Measurements from ENCODE around the gene CACNA2D3.

The CACNA2D3 gene

GRCh38 chr3:54164192-54164975, 42.0 kb downstream of the CACNA2D3 start:
- H2AFZ ChIP-seq: no peak overlapping the region
- H3K4me3 ChIP-seq (ENCODE audit: low read depth, low read length): no peak overlapping the region
- no peak overlapping the region for H3K27ac ChIP-seq
- H3K79me2 ChIP-seq: no peaks in the 10 kb centered on the region
- no peaks in the 10 kb centered on the region for H3K36me3 ChIP-seq (ENCODE audit: control insufficient read depth, insufficient read depth, low read length)
- no peaks in the 10 kb centered on the region for H3K27me3 ChIP-seq (ENCODE audit: control insufficient read depth, insufficient read depth, low read length)
- no peak overlapping the region for H3K4me2 ChIP-seq (ENCODE audit: low read length)
- H3K4me1 ChIP-seq: no peaks in the 10 kb centered on the region
- TF ChIP-seq, protein P1, sequence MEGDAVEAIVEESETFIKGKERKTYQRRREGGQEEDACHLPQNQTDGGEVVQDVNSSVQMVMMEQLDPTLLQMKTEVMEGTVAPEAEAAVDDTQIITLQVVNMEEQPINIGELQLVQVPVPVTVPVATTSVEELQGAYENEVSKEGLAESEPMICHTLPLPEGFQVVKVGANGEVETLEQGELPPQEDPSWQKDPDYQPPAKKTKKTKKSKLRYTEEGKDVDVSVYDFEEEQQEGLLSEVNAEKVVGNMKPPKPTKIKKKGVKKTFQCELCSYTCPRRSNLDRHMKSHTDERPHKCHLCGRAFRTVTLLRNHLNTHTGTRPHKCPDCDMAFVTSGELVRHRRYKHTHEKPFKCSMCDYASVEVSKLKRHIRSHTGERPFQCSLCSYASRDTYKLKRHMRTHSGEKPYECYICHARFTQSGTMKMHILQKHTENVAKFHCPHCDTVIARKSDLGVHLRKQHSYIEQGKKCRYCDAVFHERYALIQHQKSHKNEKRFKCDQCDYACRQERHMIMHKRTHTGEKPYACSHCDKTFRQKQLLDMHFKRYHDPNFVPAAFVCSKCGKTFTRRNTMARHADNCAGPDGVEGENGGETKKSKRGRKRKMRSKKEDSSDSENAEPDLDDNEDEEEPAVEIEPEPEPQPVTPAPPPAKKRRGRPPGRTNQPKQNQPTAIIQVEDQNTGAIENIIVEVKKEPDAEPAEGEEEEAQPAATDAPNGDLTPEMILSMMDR (IDR thresholded peaks at IDR 0.05): no peak
- H3K9ac ChIP-seq: no peak overlapping the region
- H3K9me3 ChIP-seq (ENCODE audit: control insufficient read depth, low read length): no peaks in the 10 kb centered on the region

DNA sequence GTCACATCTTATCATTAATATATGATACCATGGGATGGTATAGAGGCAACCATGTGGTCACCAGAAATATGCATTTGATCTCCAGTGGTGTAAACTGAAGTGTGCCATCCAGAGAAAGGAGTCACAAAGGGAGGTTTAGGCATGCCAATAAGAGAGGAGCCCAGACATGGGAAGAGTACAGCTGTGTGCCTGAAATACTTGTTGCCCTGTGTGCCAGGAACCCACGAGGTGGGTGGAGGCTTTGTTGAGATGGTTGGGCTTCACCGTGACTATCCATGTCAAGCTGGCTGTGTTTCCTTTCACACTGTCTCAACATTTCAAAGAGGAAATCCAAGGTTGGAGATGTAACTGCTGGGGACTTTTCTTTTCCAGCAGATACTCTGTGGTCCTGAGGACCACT, 43.5 kb downstream of the CACNA2D3 start:
- H3K4me3 ChIP-seq (ENCODE audit: low read depth, low read length): no peak overlapping the region
- no peaks in the 10 kb centered on the region for H3K9me3 ChIP-seq (ENCODE audit: control insufficient read depth, low read length)
- H3K27me3 ChIP-seq (ENCODE audit: control insufficient read depth, insufficient read depth, low read length): no peaks in the 10 kb centered on the region
- no peak overlapping the region for H2AFZ ChIP-seq
- H3K9ac ChIP-seq: no peak overlapping the region
- TF ChIP-seq, protein P1 (IDR thresholded peaks at IDR 0.05): no peak
- no peaks in the 10 kb centered on the region for H3K79me2 ChIP-seq
- no peak overlapping the region for H3K27ac ChIP-seq
- no peak overlapping the region for H3K4me2 ChIP-seq (ENCODE audit: low read length)
- H3K4me1 ChIP-seq: no peaks in the 10 kb centered on the region
- H3K36me3 ChIP-seq (ENCODE audit: control insufficient read depth, insufficient read depth, low read length): no peaks in the 10 kb centered on the region

DNA sequence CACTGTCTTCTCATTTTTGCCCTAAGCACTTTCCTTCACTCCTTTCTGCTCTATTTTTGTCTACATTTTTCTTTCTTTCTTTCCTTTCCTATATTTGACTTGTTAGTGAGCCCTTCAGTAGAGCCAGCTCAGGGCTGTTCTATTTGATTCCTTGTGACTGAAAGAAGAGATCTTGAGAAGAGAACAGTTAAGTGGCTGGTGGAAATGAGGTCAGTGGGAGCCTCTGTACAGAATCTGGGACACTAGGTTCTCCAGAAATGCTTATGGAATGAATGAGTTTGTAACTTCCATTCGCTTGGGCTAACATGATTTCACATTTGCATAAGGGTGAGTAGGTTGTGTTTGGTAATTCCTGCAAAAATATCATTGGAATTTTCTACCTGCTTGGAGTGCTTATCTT, 45.6 kb downstream of the CACNA2D3 start:
- TF ChIP-seq, protein P1 (IDR thresholded peaks at IDR 0.05): no peak
- Histone ChIP-seq H3K27me3 (ENCODE audit: control insufficient read depth, insufficient read depth, low read length) (no peaks in the 10 kb centered on the region), H3K27ac (no peak overlapping the region), H3K79me2 (no peaks in the 10 kb centered on the region), H3K4me1 (no peaks in the 10 kb centered on the region), H3K9ac (no peak overlapping the region), H3K4me2 (ENCODE audit: low read length) (no peak overlapping the region), H3K36me3 (ENCODE audit: control insufficient read depth, insufficient read depth, low read length) (no peaks in the 10 kb centered on the region), H3K9me3 (ENCODE audit: control insufficient read depth, low read length) (no peaks in the 10 kb centered on the region), H2AFZ (no peak overlapping the region), H3K4me3 (ENCODE audit: low read depth, low read length) (no peak overlapping the region)

DNA sequence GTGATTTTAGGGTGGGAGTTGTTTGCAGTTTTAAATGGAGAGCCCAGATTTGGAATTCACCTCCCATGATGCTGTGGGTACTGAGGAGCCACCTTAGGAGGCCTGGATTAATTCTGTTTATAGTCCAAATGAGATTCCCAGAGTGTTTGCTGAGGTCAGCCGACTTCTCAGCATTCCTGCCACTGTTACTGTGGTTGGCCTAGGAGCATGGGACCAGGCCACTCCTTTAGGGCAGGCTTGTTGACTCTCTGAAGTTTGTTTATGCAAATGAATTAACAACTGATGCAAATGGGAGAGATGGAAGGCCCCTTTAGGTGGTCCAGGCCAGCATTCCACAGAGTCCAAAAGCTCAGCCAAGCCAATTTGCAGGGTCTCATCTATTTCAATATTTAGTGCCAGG, 46.1 kb downstream of the CACNA2D3 start:
- H3K9me3 ChIP-seq (ENCODE audit: control insufficient read depth, low read length): no peaks in the 10 kb centered on the region
- H3K9ac ChIP-seq: no peak overlapping the region
- H3K4me1 ChIP-seq: no peaks in the 10 kb centered on the region
- H3K4me3 ChIP-seq (ENCODE audit: low read depth, low read length): no peak overlapping the region
- no peak overlapping the region for H3K27ac ChIP-seq
- no peak overlapping the region for H3K4me2 ChIP-seq (ENCODE audit: low read length)
- H3K36me3 ChIP-seq (ENCODE audit: control insufficient read depth, insufficient read depth, low read length): no peaks in the 10 kb centered on the region
- no peaks in the 10 kb centered on the region for H3K27me3 ChIP-seq (ENCODE audit: control insufficient read depth, insufficient read depth, low read length)
- TF ChIP-seq, protein P1 (IDR thresholded peaks at IDR 0.05): no peak
- no peaks in the 10 kb centered on the region for H3K79me2 ChIP-seq
- H2AFZ ChIP-seq: no peak overlapping the region

DNA sequence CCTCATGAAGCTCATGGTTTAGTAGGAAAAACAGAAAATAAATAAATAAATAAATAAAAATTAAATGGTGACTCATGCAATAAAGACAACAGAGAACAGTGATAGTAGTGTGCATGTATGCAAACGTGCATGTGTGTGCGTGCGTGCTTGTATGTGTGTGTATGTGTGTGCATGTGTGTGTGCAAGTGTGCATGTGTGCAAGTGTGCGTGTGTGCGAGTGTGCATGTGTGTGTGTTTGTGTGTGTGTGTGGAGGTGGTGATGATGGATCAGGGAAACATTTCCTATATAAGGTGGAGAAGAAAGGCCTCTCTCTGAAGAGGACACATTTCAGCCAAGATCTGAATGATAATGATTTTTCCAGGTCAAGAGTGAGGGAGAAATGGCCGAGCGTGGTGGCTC, 47.2 kb downstream of the CACNA2D3 start:
- no peak overlapping the region for H3K4me3 ChIP-seq (ENCODE audit: low read depth, low read length)
- no peaks in the 10 kb centered on the region for H3K36me3 ChIP-seq (ENCODE audit: control insufficient read depth, insufficient read depth, low read length)
- no peaks in the 10 kb centered on the region for H3K79me2 ChIP-seq
- no peaks in the 10 kb centered on the region for H3K4me1 ChIP-seq
- no peaks in the 10 kb centered on the region for H3K27me3 ChIP-seq (ENCODE audit: control insufficient read depth, insufficient read depth, low read length)
- no peaks in the 10 kb centered on the region for H3K9me3 ChIP-seq (ENCODE audit: control insufficient read depth, low read length)
- TF ChIP-seq, protein P1 (IDR thresholded peaks at IDR 0.05): no peak
- H3K4me2 ChIP-seq (ENCODE audit: low read length): no peak overlapping the region
- no peak overlapping the region for H2AFZ ChIP-seq
- H3K27ac ChIP-seq: no peak overlapping the region
- no peak overlapping the region for H3K9ac ChIP-seq

All from parathyroid adenoma (tissue), 2 donors.